Astrocyte (in vitro differentiated cells and primary cell): ENCODE data around the gene CDH23.

ENCODE experiments used
- EZH2 ChIP-seq: IDR thresholded peaks from 2 replicates; pipeline ENCODE4 v1.6.1; 2012; ENCODE audit warnings: mild to moderate bottlenecking, low read length, inconsistent platforms; ENCODE audit not compliant: insufficient read depth
- TF ChIP-seq, protein P1 (sequence below): IDR thresholded peaks from 2 replicates; pipeline ENCODE4 v1.5.1; 2011; ENCODE audit warnings: low read depth, mild to moderate bottlenecking, inconsistent platforms, low read length, moderate library complexity; ENCODE audit not compliant: insufficient read depth

DNA sequence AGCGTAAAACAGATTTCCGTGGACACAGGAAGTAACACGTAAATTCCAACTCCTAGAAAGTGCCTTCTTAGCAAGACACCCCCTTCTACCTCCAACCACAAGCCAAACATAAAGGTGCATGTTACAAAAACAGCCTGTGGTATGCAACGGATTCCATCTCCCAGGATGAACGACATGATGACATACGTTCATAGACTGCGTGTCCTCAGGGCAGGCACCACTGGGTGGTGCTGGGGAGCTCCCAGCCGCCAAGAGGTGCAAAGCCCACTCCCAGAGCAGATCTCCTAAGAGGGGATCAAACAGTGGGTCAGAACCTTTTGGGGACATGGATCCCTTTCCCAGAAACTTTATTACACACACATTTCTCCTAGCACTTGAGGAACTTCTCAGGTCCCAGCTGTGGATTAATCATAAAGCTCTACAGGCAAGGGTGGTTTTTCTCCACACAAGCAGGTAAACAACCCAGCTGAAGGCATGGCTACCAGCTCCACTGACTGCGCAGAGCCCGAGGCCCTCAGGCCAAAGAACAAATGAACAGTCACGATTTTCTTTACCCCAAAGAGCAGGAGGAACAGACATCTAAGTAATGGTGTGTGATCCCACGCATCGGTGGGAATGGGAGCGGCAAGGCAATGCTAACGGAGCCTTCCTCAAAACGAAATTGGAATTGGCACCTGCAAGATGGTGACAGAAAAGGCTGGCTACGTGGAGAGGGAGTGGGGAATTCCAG lies 440.5 kb downstream of the CDH23 start:
- TF ChIP-seq, protein P1, sequence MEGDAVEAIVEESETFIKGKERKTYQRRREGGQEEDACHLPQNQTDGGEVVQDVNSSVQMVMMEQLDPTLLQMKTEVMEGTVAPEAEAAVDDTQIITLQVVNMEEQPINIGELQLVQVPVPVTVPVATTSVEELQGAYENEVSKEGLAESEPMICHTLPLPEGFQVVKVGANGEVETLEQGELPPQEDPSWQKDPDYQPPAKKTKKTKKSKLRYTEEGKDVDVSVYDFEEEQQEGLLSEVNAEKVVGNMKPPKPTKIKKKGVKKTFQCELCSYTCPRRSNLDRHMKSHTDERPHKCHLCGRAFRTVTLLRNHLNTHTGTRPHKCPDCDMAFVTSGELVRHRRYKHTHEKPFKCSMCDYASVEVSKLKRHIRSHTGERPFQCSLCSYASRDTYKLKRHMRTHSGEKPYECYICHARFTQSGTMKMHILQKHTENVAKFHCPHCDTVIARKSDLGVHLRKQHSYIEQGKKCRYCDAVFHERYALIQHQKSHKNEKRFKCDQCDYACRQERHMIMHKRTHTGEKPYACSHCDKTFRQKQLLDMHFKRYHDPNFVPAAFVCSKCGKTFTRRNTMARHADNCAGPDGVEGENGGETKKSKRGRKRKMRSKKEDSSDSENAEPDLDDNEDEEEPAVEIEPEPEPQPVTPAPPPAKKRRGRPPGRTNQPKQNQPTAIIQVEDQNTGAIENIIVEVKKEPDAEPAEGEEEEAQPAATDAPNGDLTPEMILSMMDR, result peak; percentile 47
- TF ChIP-seq EZH2, result no peak
